Esophagus muscularis mucosa (tissue), 4 donors: ENCODE measurements around the gene SLC16A12.

Experiments
- EP300 ChIP-seq: sonication (generic); formaldehyde crosslinking; IDR thresholded peaks from one replicate; pipeline ENCODE4 v1.6.1; 2017; ENCODE audit warnings: antibody characterized with exemption
- POLR2A ChIP-seq: fragments of 450-650 bp; IDR thresholded peaks from one replicate; pipeline ENCODE4 v1.6.1; 2017; ENCODE audit warnings: antibody characterized with exemption, moderate library complexity, mild to moderate bottlenecking, low read depth
- POLR2AphosphoS5 ChIP-seq, 2 donors: sonication (generic); formaldehyde crosslinking; IDR thresholded peaks; one replicate each; pipeline ENCODE4 v1.6.1; 2017; ENCODE audit warnings: antibody characterized with exemption in 2 of 2
- TF ChIP-seq, protein P1 (sequence below), 3 experiments: fragments of 200-600 bp in 2 of 3; fragments of 450-650 bp in 1 of 3; sonication (generic) in 2 of 3; IDR thresholded peaks; one replicate each; pipeline ENCODE4 v1.5.1; 2017 to 2019; ENCODE audit warnings: antibody characterized with exemption in 3 of 3, mild to moderate bottlenecking in 2 of 3, moderate library complexity in 1 of 3

DNA sequence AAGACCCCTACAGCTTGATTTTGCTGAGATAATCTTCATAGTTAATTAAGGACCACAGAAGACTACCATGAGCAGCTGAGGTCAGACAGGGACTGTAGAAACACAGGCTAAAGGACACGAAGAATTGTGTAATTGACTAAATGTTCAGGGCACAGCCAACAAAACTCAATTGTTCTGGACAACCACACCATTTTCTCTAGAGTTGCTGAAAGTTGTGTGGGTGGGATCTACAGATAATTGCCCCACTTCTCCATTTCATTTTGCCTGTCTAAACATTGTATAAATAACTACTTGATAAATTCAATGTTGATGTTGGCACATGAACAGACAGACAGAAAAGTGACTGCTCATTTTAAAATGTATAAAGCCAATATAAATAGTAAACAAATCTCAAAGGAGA is 39.0 kb upstream of the SLC16A12 start:
- TF ChIP-seq, protein P1, sequence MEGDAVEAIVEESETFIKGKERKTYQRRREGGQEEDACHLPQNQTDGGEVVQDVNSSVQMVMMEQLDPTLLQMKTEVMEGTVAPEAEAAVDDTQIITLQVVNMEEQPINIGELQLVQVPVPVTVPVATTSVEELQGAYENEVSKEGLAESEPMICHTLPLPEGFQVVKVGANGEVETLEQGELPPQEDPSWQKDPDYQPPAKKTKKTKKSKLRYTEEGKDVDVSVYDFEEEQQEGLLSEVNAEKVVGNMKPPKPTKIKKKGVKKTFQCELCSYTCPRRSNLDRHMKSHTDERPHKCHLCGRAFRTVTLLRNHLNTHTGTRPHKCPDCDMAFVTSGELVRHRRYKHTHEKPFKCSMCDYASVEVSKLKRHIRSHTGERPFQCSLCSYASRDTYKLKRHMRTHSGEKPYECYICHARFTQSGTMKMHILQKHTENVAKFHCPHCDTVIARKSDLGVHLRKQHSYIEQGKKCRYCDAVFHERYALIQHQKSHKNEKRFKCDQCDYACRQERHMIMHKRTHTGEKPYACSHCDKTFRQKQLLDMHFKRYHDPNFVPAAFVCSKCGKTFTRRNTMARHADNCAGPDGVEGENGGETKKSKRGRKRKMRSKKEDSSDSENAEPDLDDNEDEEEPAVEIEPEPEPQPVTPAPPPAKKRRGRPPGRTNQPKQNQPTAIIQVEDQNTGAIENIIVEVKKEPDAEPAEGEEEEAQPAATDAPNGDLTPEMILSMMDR (IDR thresholded peaks at IDR 0.05) = no peak
- TF ChIP-seq POLR2A (no peak), EP300 (no peak), POLR2AphosphoS5 (IDR thresholded peaks at IDR 0.05) (no peak)
